Sigmoid colon (tissue), 7 donors: ENCODE measurements around the gene NAT9. TPM values are rescaled to one million over a fixed set of nuclear protein-coding genes. Genes with fewer than 3 reads are reported as not detected.

Source experiments
- DNase-seq: peaks from one replicate; pipeline ENCODE4 v3.0.0-alpha.2; 2019
- H3K27ac ChIP-seq, 4 donors: fragments of 200-600 bp; sonication (generic); one replicate each; pipeline ENCODE4 v1.5.1; 2016 to 2019; ENCODE audit warnings: mild to moderate bottlenecking in 1 of 4
- H3K27me3 ChIP-seq, 3 donors: fragments of 200-600 bp; sonication (generic); one replicate each; pipeline ENCODE4 v1.5.1; 2019; ENCODE audit warnings: mild to moderate bottlenecking in 1 of 3
- H3K36me3 ChIP-seq, 4 donors: fragments of 200-600 bp; sonication (generic); one replicate each; pipeline ENCODE4 v1.5.1; 2016 to 2019
- H3K4me1 ChIP-seq, 4 donors: fragments of 200-600 bp; sonication (generic); one replicate each; pipeline ENCODE4 v1.5.1; 2017 to 2019
- H3K4me3 ChIP-seq, 4 donors: fragments of 200-600 bp; sonication (generic); one replicate each; pipeline ENCODE4 v1.5.1; 2017 to 2019; ENCODE audit warnings: mild to moderate bottlenecking in 2 of 4, moderate library complexity in 1 of 4
- H3K9me3 ChIP-seq, 4 donors: fragments of 200-600 bp in 3 of 4; sonication (generic) in 3 of 4; one replicate each; pipeline versions ENCODE4 v1.5.1 to v1.6.1; 2013 to 2019
- CTCF ChIP-seq, 4 experiments: fragments of 450-650 bp in 3 of 4; fragments of 200-600 bp in 1 of 4; IDR thresholded peaks; one replicate each; pipeline ENCODE4 v1.5.1; 2016 to 2019; ENCODE audit warnings: antibody characterized with exemption in 4 of 4, mild to moderate bottlenecking in 3 of 4, moderate library complexity in 2 of 4
- EP300 ChIP-seq, 4 donors: sonication (generic); formaldehyde crosslinking; IDR thresholded peaks; one replicate each; pipeline ENCODE4 v1.6.1; 2017; ENCODE audit warnings: antibody characterized with exemption in 4 of 4
- POLR2A ChIP-seq, 2 donors: fragments of 450-650 bp; IDR thresholded peaks; one replicate each; pipeline ENCODE4 v1.6.1; 2016; ENCODE audit warnings: antibody characterized with exemption in 2 of 2, mild to moderate bottlenecking in 2 of 2, moderate library complexity in 2 of 2
- POLR2AphosphoS5 ChIP-seq, 4 donors: sonication (generic); formaldehyde crosslinking; IDR thresholded peaks; one replicate each; pipeline ENCODE4 v1.6.1; 2017; ENCODE audit warnings: antibody characterized with exemption in 4 of 4
- WGBS, 2 donors: extraction: QIAGEN DNeasy Blood & Tissue Kit; methylation state at CpG; one replicate each; pipeline ENCODE4 v1.1.7; 2013; 5-methylcytosine and 5-hydroxymethylcytosine counted together
- intact Hi-C: fragments of 100-400 bp; cut with DNase I; formaldehyde crosslinking; loops from one replicate; pipeline ENCODE4 v1.15.1; 2023
- polyA plus RNA-seq, 3 donors: library from polyadenylated mRNA; stranded (reverse); fragments of 200-250 nt; gene quantifications; one replicate each; pipeline ENCODE4 v1.2.3, GENCODE V29; 2013
- total RNA-seq, 4 donors: library from RNA; depleted of rRNA; stranded (reverse); fragments of >200 nt; gene quantifications; one replicate each; pipeline ENCODE4 v1.1.0, GENCODE V29; 2016
- donor health status: healthy with polysubstance abuse.
- donor health status: Bipolar disorder and iron deficiency.
- donor health status: healthy.

NAT9 gene
- total and polyA plus RNA-seq, 7 donors, result 11.3 to 36.4 (median 16.1) TPM

GRCh38 chr17:74815550-74816370 lies 39.6 kb upstream of the NAT9 start:
- H3K4me3 ChIP-seq, result no peak overlapping the region
- no peak for DNase-seq
- no peaks in the 10 kb centered on the region for H3K9me3 ChIP-seq
- peaks cover 0 to 25% (median 3%) of the 10 kb centered on the region in 4 donors for H3K36me3 ChIP-seq
- 84 to 91% methylated on average over 15 of the region's 15 CpGs for WGBS, 2 donors
- no peak for TF ChIP-seq CTCF (IDR thresholded peaks at IDR 0.05)
- no peak for TF ChIP-seq POLR2AphosphoS5 (IDR thresholded peaks at IDR 0.05)
- H3K27me3 ChIP-seq, result no peaks in the 10 kb centered on the region
- intact Hi-C loops, result no loop called here
- H3K4me1 ChIP-seq, result peaks cover 0 to 9% (median 3%) of the 10 kb centered on the region in 4 donors
- no peak overlapping the region for H3K27ac ChIP-seq

GRCh38 chr17:74815067-74815466 lies 38.9 kb upstream of the NAT9 start:
- no peak for DNase-seq
- H3K4me3 ChIP-seq, result no peak overlapping the region
- peaks cover 0 to 9% (median 3%) of the 10 kb centered on the region in 4 donors for H3K4me1 ChIP-seq
- intact Hi-C loops, result no loop called here
- 94 to 95% methylated on average over 7 of the region's 7 CpGs for WGBS, 2 donors
- peaks cover 0 to 23% (median 2%) of the 10 kb centered on the region in 4 donors for H3K36me3 ChIP-seq
- no peak overlapping the region for H3K27ac ChIP-seq
- TF ChIP-seq POLR2A (IDR thresholded peaks at IDR 0.05), result no peak
- no peak for TF ChIP-seq CTCF (IDR thresholded peaks at IDR 0.05)
- no peaks in the 10 kb centered on the region for H3K27me3 ChIP-seq
- no peaks in the 10 kb centered on the region for H3K9me3 ChIP-seq

- WGBS, 2 donors, result 86 to 89% methylated on average over 5 of the region's 5 CpGs
- Histone ChIP-seq H3K9me3 (no peaks in the 10 kb centered on the region), H3K27ac (no peak overlapping the region), H3K4me3 (no peak overlapping the region), H3K4me1 (peaks cover 0 to 9% (median 3%) of the 10 kb centered on the region in 4 donors), H3K36me3 (peaks cover 0 to 19% (median 0%) of the 10 kb centered on the region in 4 donors), H3K27me3 (no peaks in the 10 kb centered on the region)
- no peak for DNase-seq
- intact Hi-C loops, result no loop called here
- TF ChIP-seq POLR2AphosphoS5 (IDR thresholded peaks at IDR 0.05) (no peak), POLR2A (IDR thresholded peaks at IDR 0.05) (no peak), CTCF (IDR thresholded peaks at IDR 0.05) (no peak), EP300 (IDR thresholded peaks at IDR 0.05) (no peak)
Measured at GRCh38 chr17:74814453-74814852, 38.3 kb upstream of the NAT9 start.

- 71 to 80% methylated on average over 23 of the region's 23 CpGs for WGBS, 2 donors
- peaks cover 0 to 9% (median 3%) of the 10 kb centered on the region in 4 donors for H3K4me1 ChIP-seq
- H3K27ac ChIP-seq, result peak overlapping the region in 2 of 4 donors; percentile 32
- no peaks in the 10 kb centered on the region for H3K27me3 ChIP-seq
- H3K9me3 ChIP-seq, result no peaks in the 10 kb centered on the region
- H3K36me3 ChIP-seq, result peaks cover 0 to 14% (median 3%) of the 10 kb centered on the region in 4 donors
- intact Hi-C loops, result no loop called here
- DNase-seq, result no peak
- H3K4me3 ChIP-seq, result no peak overlapping the region
- no peak for TF ChIP-seq POLR2A (IDR thresholded peaks at IDR 0.05)
- TF ChIP-seq CTCF (IDR thresholded peaks at IDR 0.05), result no peak
- no peak for TF ChIP-seq EP300 (IDR thresholded peaks at IDR 0.05)
Measured at GRCh38 chr17:74812109-74813009, 36.2 kb upstream of the NAT9 start.
